HG03135 (cell line): ENCODE results near the gene CACNA1F.

Experiments used
- ATAC-seq: cut with Tn5 transposase; IDR thresholded peaks from one replicate; pipeline ENCODE4 v1.9.1; 2021; ENCODE audit warnings: mild to moderate bottlenecking, moderate library complexity; ENCODE audit not compliant: unreplicated experiment

Gene CACNA1F

DNA sequence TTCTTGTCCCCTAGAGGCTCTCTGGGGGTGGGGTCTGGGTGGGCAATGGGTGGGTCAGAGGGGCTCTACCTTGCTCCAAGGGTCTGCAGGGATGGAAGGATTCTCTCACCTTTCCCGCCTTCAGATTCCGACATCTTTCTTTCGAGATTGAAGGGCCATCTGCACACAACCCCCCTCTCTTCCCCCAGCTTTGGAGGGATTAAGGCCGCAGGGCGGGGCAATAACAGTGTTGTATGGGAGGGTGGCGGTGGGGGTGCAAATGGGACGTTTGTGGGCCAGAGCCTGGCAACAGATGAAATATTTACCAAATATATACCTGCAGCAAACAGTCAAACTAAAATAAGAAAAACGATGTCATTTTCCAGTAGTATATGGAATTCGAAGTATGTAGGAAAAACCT, at the start of gene CACNA1F:
Gene CACNA1F (minus strand): TSS at position 165 of the 400 bp plus-strand sequence. CDS start 31 bp downstream, at position 134.
- ATAC-seq = no peak

- ATAC-seq = no peak
These were observed 49.5 kb upstream of the CACNA1F start for GRCh38 chrX:49282647-49283011.

DNA sequence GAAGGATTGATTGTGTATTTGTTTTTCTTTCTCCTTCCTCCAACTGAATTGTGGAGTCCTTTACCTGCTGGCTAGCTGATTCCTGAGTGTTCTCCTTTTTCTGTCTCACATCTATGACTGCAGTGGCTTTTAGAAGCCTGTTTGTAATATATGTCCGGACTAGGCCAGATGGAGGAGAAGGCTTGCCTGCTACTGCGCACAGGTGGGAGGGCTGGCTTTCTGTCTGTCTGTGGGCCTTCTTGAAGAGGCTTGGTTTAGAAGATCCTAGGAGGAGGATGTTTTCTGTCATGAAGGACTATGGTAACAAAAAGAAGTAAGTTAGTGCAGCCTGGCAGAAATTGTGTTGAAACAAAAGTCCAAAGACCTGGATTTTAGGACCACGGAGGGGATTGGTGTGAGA, 44.9 kb upstream of the CACNA1F start:
- no peak for ATAC-seq

DNA sequence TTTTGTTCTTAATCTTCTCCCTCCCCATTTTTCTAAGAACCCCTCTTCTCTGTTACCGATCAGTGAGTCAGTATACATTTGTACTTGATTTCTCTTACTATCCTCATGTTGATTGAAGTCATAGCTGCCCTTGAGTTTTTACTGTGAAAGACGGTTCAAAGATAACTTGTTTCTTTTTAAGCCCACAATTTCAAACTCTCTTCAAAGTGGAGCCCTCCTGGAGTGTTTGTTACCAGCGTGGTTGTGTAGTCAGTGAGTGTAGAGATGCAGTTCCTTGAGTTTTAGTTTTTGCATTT, 44.3 kb upstream of the CACNA1F start:
- no peak for ATAC-seq

DNA sequence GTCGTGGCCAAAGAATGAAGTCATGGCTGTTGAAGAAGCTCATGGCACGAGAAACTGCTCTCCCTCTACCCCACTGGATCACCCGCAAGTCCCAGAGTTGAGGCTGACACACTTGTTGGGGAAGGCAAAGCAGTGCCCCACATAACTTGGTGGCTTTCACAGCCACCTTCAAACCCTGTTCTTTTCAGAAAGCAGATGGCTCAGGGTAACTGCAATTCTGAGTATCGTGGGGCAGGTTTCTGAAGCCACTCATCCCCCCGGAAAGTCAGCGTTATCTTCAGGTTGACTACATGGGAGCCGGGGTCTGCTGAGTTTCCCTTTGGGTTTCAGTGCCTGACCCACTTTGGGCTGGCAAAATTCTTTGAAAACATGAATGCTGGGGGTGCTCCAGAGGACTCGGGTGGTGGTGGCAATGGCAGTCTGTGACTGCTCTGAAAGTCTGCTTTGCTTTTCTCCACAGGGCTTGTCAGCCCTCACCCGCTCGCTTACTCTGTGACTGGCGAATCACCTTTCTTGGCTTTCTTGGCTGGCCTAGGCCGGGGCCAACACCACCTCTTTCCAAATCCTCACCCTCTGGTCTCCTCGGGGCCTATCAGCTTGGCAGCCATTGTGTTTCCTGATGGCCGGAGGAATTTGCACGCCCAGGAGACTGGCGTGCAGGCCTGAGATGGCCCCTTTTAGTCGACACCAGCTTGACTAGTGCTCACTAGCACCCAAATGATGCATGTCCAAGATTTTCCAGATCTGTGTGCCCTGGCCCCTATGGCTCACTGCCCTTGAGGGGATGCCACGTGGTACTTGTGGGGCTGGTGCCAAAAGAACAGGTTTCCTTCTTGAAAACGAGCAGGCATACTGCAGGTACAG, 43.8 kb upstream of the CACNA1F start:
- no peak for ATAC-seq

GRCh38 chrX:49276207-49276606, 43.1 kb upstream of the CACNA1F start:
- no peak for ATAC-seq

DNA sequence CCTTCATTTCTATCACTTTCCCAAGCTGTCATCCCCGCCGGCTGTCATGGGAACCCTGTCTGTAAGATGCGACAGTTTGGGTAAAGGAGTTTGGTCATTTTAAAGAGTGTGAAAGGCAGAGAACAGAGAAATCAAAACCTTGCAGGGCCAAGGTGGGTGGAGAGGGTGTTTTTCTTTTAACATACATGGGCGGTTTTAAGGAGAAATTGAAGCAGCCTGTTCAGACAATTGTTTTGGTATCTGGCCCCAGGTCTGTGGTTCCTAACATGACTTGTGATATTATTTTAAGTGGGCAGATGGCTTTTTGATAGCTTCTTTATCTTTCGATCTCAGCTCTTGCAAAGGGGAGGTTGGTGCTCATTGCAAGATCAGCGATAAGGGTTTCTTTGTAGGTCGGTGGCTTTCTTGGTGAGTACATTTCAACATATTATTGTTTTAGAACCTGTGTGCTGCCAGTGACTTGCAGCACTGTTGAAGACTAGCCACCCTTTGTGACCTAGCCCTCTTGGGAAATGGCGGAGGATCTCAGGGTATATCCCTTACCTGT, 40.1 kb upstream of the CACNA1F start:
- no peak for ATAC-seq

DNA sequence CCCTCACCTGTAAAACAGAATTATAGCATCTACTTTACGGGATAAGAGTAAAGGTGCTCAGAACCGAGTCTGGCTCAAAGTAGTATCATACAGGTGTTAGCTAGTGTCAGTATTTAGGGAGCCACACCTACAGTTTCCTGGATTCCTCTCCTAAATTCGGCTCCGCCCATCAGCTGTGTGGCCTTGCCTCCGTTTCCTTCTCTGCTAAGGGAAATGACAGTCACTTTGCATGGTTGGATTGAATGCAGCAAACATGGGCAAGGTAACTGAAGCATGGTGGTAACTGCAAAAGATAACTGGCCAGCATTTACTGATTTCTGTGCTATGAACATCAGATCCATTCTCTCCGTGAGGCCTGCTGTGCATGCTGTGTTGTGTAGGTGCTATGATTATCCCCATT, 39.3 kb upstream of the CACNA1F start:
- ATAC-seq = no peak

DNA sequence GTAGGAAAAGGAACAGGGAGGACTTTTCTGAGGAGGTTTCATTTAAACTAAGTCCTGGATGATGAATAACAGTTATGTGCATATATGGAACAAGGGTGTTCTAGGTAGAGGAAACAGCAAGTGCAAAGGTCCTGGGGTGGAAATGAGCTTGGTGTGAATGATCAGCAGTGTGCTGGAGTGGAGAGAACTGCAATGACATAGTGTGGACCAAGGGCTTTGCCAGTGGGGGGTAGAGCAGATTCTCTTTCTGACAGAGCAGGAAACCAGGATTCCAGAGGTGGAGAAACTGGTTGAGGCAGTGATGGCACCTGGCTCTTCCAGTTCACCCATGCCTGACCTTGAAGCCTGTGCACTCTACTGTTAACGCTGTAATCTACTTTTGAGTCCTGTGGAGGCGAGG, 38.2 kb upstream of the CACNA1F start:
- no peak for ATAC-seq

GRCh38 chrX:49270249-49270921, 37.2 kb upstream of the CACNA1F start:
- ATAC-seq = no peak

DNA sequence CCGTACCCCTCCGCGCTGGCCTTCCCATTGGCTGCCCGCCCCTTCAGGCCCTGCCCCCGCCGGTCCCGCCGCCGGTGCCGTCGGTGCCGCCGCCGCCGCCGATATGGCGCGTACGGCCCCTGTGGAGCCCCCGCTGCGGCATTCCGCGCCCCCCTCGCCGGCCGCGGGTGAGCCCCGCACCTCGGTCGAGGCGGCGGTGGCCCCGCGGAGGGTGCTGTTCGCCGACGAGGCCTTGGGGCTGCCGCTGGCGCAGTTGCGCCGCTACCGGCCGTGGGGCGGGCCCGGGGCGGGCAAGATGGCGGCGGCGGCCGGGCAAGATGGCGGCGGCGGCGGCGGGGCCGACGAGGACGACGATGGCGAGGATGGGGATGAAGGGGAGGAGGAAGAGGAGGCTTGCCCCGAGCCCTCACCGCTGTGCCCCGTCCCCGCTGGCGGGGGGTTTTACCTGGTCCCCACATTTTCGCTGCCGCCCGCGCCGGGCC, 36.7 kb upstream of the CACNA1F start, which contains the start of gene PPP1R3F:
Gene PPP1R3F (plus strand): TSS at position 27 of the 482 bp plus-strand sequence. CDS start 77 bp downstream, at position 104.
- ATAC-seq = peak; percentile 27

- ATAC-seq = peak; percentile 80
These were observed 36.0 kb upstream of the CACNA1F start for GRCh38 chrX:49269010-49269766.

- ATAC-seq = no peak
These were observed 35.5 kb upstream of the CACNA1F start for GRCh38 chrX:49268702-49269009.

GRCh38 chrX:49266523-49267445, 33.6 kb upstream of the CACNA1F start:
- no peak for ATAC-seq

DNA sequence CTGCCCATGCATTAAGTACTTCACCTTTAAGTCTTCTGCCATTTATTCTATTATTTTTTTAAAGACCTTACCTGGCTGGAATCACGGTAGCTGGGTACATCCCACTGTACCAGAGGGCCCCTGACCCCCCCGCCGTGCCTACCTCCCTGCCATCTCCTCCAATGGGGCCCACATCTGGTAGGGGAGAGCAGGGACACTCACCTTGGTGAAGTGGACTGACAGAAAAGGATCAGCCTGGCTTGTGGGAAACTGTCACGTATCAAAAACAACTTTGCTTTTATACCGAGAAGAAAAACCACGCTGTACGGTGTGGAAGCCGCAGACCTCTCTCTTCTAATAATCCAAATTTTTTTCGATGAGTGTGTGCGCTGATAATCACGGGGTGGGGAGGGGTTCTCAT, 31.3 kb upstream of the CACNA1F start, which contains the start of gene FOXP3:
Gene FOXP3 (minus strand): TSS at position 251 of the 400 bp plus-strand sequence. CDS start 6,205 bp downstream, outside the sequence.
- no peak for ATAC-seq

DNA sequence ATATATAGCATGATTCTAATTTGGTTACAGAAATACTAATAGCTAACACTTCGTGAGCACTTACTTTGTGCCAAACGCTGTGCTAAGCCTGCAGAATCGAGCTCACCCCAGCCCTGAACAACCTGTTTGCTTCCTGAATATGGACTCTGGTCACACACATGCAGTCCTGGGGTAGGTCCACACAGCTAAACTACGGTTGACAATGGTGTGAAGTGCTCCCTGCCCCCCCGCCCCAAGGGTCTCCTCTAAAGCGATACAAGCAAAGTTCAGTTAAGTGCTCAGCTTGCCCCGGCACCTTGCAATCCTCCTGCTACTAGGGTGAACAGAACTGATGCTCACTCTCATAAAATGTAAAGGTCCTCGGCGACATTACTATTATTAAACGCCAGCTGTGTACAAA, 30.5 kb upstream of the CACNA1F start:
- ATAC-seq = no peak

- no peak for ATAC-seq
These were observed 29.5 kb upstream of the CACNA1F start for GRCh38 chrX:49262603-49263002.

GRCh38 chrX:49260221-49260985, 27.3 kb upstream of the CACNA1F start:
- no peak for ATAC-seq

GRCh38 chrX:49258749-49259124, 25.6 kb upstream of the CACNA1F start:
- ATAC-seq = no peak
